Transverse colon (tissue), 4 donors: ENCODE data around the gene RPTOR. TPM values are rescaled to one million over a fixed set of nuclear protein-coding genes. Genes with fewer than 3 reads are reported as not detected.

Source experiments
- DNase-seq: peaks from one replicate; pipeline ENCODE4 v3.0.0-alpha.2; 2019
- H3K27ac ChIP-seq, 4 donors: fragments of 200-600 bp; sonication (generic); 2 replicates each; pipeline ENCODE4 v1.5.1; 2016 to 2018; ENCODE audit warnings: inconsistent platforms in 4 of 4
- H3K27me3 ChIP-seq: fragments of 200-600 bp; sonication (generic); 2 replicates; pipeline ENCODE4 v1.5.1; 2017; ENCODE audit warnings: inconsistent platforms
- H3K36me3 ChIP-seq, 4 donors: fragments of 200-600 bp; sonication (generic); 2 replicates each; pipeline ENCODE4 v1.5.1; 2017 to 2019; ENCODE audit warnings: inconsistent platforms in 4 of 4
- H3K4me1 ChIP-seq, 4 donors: fragments of 200-600 bp; sonication (generic); 2 replicates each; pipeline ENCODE4 v1.5.1; 2017 to 2020; ENCODE audit warnings: inconsistent platforms in 4 of 4
- H3K4me3 ChIP-seq, 4 donors: fragments of 200-600 bp; sonication (generic); 1 replicate in 1 of 4; 2 replicates in 3 of 4; pipeline versions ENCODE4 v1.5.1 to v1.6.1; 2017 to 2019; ENCODE audit warnings: inconsistent platforms in 4 of 4
- H3K9me3 ChIP-seq, 2 donors: fragments of 200-600 bp; sonication (generic); 2 replicates each; pipeline ENCODE4 v1.5.1; 2017 to 2019; ENCODE audit warnings: inconsistent platforms in 2 of 2
- EP300 ChIP-seq: sonication (generic); formaldehyde crosslinking; IDR thresholded peaks from one replicate; pipeline ENCODE4 v1.6.1; 2017; ENCODE audit warnings: antibody characterized with exemption, low read depth
- POLR2A ChIP-seq: fragments of 450-650 bp; IDR thresholded peaks from one replicate; pipeline ENCODE4 v1.6.1; 2016; ENCODE audit warnings: antibody characterized with exemption, mild to moderate bottlenecking, moderate library complexity
- POLR2AphosphoS5 ChIP-seq, 3 donors: sonication (generic); formaldehyde crosslinking; IDR thresholded peaks; one replicate each; pipeline ENCODE4 v1.6.1; 2016; ENCODE audit warnings: antibody characterized with exemption in 3 of 3
- WGBS, 2 donors: methylation state at CpG; one replicate each; pipeline ENCODE4 v1.1.5; 2018; ENCODE audit warnings: low coverage in 1 of 2; 5-methylcytosine and 5-hydroxymethylcytosine counted together
- in situ Hi-C, 4 donors: fragments of 200-750 bp; cut with MboI; loops; one replicate each; pipeline versions ENCODE4 v1.15.0 to v1.15.1; 2017; ENCODE audit warnings: low sequenced_read_pairs in 3 of 4, low pct_ligation_motif_present in 1 of 4, low pct_unique_long_range_greater_than_20kb in 1 of 4
- intact Hi-C: fragments of 100-400 bp; cut with DNase I; formaldehyde crosslinking; loops from one replicate; pipeline ENCODE4 v1.15.1; 2023; ENCODE audit warnings: low total_unique reads
- total RNA-seq, 4 donors: library from RNA; depleted of rRNA; stranded (reverse); fragments of >200 nt; gene quantifications; one replicate each; pipeline ENCODE4 v1.1.0, GENCODE V29; 2016
- TF ChIP-seq, protein P1 (sequence below), 5 experiments: fragments of 200-600 bp in 3 of 5; fragments of 450-650 bp in 2 of 5; sonication (generic) in 3 of 5; IDR thresholded peaks; 1 replicate in 2 of 5; 2 replicates in 3 of 5; pipeline ENCODE4 v1.5.1; 2016 to 2017; ENCODE audit warnings: antibody characterized with exemption in 5 of 5, inconsistent platforms in 3 of 5, mild to moderate bottlenecking in 2 of 5, moderate library complexity in 1 of 5

Gene RPTOR
- total RNA-seq, 4 donors from 2014 or later: 28.9 to 79.3 (median 48.0) TPM

DNA sequence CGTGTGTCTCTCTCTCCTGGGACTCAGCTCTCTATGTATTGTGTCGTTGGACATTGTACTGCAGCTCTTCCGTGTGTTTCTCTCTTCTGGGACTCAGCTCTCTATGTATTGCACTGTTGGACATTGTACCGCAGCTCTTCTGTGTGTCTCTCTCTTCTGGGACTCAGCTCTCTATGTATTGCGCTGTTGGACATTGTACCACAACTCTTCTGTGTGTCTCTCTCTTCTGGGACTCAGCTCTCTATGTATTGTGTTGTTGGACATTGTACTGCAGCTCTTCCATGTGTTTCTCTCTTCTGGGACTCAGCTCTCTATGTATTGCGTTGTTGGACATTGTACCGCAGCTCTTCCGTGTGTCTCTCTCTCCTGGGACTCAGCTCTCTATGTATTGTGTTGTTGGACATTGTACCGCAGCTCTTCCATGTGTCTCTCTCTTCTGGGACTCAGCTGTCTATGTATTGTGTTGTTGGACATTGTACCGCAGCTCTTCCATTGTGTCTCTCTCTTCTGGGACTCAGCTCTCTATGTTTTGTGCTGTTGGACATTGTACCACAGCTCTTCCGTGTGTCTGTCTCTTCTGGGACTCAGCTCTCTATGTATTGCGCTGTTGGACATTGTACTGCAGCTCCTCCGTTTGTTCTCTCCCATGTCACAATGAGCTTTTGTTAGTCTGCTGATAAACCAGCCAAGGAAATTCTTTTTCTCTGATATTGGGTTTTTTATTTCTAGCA lies 84.8 kb downstream of the RPTOR start:
- Histone ChIP-seq H3K9me3 (no peaks in the 10 kb centered on the region), H3K4me3 (no peak overlapping the region), H3K27me3 (no peaks in the 10 kb centered on the region), H3K27ac (no peak overlapping the region), H3K4me1 (no peaks in the 10 kb centered on the region), H3K36me3 (no peaks in the 10 kb centered on the region)
- 81 to 87% methylated on average over 11 to 13 of the region's 13 CpGs for WGBS, 2 donors
- TF ChIP-seq EP300: no peak
- DNase-seq: no peak
- in situ Hi-C loops: no loop called here
- intact Hi-C loops: no loop called here

DNA sequence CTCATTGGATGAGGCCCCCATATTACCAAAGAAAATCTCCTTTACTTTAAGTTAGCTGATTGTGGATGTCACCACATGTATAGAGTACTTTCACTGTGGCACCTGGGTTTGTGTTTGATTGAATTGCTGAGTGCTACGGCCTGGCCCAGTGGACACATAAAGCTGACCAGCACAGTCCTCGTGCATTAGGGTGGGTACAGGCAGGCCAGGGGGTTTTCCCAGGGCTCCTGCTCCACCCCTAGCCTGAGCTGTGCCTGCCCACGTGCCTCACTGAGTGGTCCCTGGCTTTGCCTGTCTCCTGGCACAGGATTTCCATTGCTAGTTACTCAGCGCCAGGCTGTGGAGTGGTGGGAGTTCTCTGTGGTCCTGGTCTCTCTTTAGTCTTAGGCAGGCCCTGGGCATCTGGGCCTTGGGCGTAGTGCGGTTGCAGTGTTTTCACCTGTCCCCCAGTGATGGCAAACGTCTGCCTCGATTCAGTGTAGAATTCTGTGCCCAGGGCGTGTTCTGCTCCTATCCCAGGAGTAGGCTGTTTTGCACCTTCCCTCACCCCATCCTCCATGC lies 86.0 kb downstream of the RPTOR start:
- intact Hi-C loops: no loop called here
- no peaks in the 10 kb centered on the region for H3K27me3 ChIP-seq
- H3K36me3 ChIP-seq: no peaks in the 10 kb centered on the region
- 79 to 91% methylated on average over 3 to 9 of the region's 9 CpGs for WGBS, 2 donors
- H3K9me3 ChIP-seq: no peaks in the 10 kb centered on the region
- no peaks in the 10 kb centered on the region for H3K4me1 ChIP-seq
- H3K4me3 ChIP-seq: no peak overlapping the region
- in situ Hi-C loops: no loop called here
- no peak for TF ChIP-seq EP300
- no peak for TF ChIP-seq POLR2A
- no peak for DNase-seq
- H3K27ac ChIP-seq: no peak overlapping the region

DNA sequence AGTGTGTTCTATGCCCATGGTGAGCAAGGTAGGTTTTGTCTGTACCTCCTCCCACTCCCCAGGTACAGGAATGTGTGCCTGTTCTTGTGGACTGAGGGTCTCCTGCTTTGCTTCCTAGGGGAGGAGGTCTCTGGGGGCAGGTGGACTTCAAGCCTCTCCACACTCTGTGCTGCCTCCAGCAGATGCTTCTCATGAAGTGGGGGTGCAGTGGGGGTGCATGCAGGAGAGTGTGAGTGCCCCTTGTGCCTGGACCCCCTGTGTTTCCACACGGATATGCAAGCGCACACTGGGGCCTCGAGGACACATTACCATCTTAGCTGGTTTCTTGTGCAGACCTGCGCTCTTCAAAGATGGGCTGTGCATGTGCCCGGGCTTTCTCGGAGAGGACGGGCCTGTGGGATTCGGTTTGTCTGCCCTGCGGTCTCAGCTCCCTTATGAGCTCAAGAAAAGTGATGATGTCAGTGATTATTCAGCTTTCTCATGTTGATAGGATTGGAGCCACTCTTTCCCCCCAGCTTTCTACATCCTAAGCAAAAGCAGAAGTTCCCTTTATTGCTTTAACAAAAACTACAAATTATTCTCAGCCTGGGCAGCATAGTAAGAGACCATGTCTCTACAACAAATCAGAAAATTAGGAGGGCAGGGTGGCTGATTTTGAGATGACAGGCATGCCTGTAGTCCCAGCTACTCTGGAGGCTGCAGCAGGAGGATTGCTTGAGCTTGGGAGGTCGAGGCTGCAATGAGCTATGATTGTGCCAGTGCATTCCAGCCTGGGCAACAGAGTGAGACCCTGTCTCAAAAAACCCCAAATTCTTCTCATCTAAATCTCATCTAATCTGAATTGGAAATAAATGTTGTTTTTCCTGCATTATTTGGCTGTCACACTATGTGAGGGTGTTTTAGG lies 86.8 kb downstream of the RPTOR start:
- intact Hi-C loops (no loop called here), in situ Hi-C loops (no loop called here)
- WGBS, 2 donors: 75 to 87% methylated on average over 5 to 10 of the region's 10 CpGs
- Histone ChIP-seq H3K27ac (no peak overlapping the region), H3K9me3 (no peaks in the 10 kb centered on the region), H3K4me3 (no peak overlapping the region), H3K27me3 (no peaks in the 10 kb centered on the region), H3K36me3 (no peaks in the 10 kb centered on the region), H3K4me1 (no peaks in the 10 kb centered on the region)
- DNase-seq: no peak
- TF ChIP-seq EP300 (no peak), POLR2A (no peak), POLR2AphosphoS5 (IDR thresholded peaks at IDR 0.05) (no peak)
- TF ChIP-seq, protein P1, sequence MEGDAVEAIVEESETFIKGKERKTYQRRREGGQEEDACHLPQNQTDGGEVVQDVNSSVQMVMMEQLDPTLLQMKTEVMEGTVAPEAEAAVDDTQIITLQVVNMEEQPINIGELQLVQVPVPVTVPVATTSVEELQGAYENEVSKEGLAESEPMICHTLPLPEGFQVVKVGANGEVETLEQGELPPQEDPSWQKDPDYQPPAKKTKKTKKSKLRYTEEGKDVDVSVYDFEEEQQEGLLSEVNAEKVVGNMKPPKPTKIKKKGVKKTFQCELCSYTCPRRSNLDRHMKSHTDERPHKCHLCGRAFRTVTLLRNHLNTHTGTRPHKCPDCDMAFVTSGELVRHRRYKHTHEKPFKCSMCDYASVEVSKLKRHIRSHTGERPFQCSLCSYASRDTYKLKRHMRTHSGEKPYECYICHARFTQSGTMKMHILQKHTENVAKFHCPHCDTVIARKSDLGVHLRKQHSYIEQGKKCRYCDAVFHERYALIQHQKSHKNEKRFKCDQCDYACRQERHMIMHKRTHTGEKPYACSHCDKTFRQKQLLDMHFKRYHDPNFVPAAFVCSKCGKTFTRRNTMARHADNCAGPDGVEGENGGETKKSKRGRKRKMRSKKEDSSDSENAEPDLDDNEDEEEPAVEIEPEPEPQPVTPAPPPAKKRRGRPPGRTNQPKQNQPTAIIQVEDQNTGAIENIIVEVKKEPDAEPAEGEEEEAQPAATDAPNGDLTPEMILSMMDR (IDR thresholded peaks at IDR 0.05): no peak

DNA sequence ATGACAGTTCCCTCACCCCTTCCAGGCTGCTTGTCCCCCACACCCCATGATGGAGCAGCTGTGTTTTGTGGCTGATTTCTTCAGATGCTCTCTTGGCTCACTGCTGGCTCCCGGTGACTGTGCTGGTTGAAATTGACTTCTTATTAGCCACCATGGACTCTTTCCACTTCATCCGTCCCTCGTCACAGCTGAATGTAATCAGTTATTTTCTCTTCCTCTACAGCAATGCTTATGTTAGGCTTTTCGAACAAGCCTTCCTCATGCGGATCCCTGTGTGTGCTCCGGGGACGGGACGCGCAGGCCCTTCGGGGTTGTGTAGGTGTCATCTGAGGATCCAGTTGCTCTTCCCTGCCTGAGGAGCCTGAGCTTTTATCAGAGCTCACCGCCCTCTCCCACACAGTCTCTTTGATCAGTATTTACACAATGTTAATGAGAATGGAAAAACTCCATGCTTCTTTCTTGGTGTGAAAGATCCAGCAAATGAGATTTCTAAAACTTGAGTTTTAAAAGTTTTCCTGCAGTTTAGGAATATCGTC lies 87.5 kb downstream of the RPTOR start:
- no peaks in the 10 kb centered on the region for H3K9me3 ChIP-seq
- no peaks in the 10 kb centered on the region for H3K27me3 ChIP-seq
- H3K4me1 ChIP-seq: peaks cover 0 to 5% (median 1%) of the 10 kb centered on the region in 4 donors
- WGBS, 2 donors: 57 to 87% methylated on average over 5 to 12 of the region's 12 CpGs
- no peaks in the 10 kb centered on the region for H3K36me3 ChIP-seq
- H3K27ac ChIP-seq: no peak overlapping the region
- TF ChIP-seq, protein P1 (IDR thresholded peaks at IDR 0.05): no peak
- TF ChIP-seq POLR2A (no peak), POLR2AphosphoS5 (IDR thresholded peaks at IDR 0.05) (no peak), EP300 (no peak)
- H3K4me3 ChIP-seq: no peak overlapping the region
- intact Hi-C loops (no loop called here), in situ Hi-C loops (no loop called here)
- no peak for DNase-seq

DNA sequence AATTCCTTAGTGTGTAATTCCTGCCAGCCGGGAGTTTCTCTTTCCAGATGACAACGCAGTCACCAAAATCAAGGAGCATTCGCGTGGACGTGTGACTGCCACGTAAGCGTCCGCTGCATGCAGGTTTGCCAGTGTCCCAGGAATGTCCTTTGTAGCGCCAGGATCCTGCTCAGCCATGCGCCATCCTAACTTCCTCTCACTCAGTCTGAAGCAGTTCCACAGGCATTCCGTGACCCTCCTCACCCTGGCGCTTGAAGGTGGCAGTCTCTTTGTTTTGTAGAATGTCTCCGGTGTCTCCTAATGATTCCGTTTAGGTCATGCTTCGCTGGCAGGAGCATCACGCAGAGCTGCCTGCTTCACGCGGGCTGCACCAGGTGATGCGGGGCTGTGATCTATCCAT lies 88.6 kb downstream of the RPTOR start:
- TF ChIP-seq POLR2A (no peak), EP300 (no peak)
- TF ChIP-seq, protein P1 (IDR thresholded peaks at IDR 0.05): no peak
- Histone ChIP-seq H3K27ac (no peak overlapping the region), H3K27me3 (no peaks in the 10 kb centered on the region), H3K4me1 (peaks cover 0 to 8% (median 3%) of the 10 kb centered on the region in 4 donors), H3K4me3 (no peak overlapping the region), H3K9me3 (no peaks in the 10 kb centered on the region), H3K36me3 (no peaks in the 10 kb centered on the region)
- intact Hi-C loops: no loop called here
- in situ Hi-C loops: no loop called here
- 95% methylated on average over 19 of the region's 19 CpGs; no CpG with 5 or more reads in 1 of the 2 donors for WGBS, 2 donors
- no peak for DNase-seq
